NCI-H526 treated with DMSO at 0.1 percent for 48 hours (cell line): ENCODE data around the gene CISD3.
A peak's percentile ranks its signal among the peaks of the same experiment; 100 is the strongest.

Source experiments
- DNase-seq: peaks from one replicate; lab custom pipeline; 2025; lab: John Stamatoyannopoulos, UW

Gene CISD3

GRCh38 chr17:38745545-38745944 is 15.4 kb downstream of the CISD3 start:
- no peak for DNase-seq

- DNase-seq: no peak
Observed at GRCh38 chr17:38746004-38746848, 16.1 kb downstream of the CISD3 start.

GRCh38 chr17:38746849-38747462 is 16.8 kb downstream of the CISD3 start:
- no peak for DNase-seq

GRCh38 chr17:38747463-38748148 is 17.5 kb downstream of the CISD3 start:
- DNase-seq: no peak

GRCh38 chr17:38748149-38748891 is 18.2 kb downstream of the CISD3 start, which contains the start of gene PCGF2:
TSS of gene PCGF2 (minus strand) at chr17:38748336. CDS start at chr17:38740402, 7,934 bp downstream.
- peak; percentile 83 for DNase-seq

GRCh38 chr17:38748892-38749222 is 18.7 kb downstream of the CISD3 start:
- DNase-seq: no peak

GRCh38 chr17:38749223-38750043 is 19.3 kb downstream of the CISD3 start:
- peak; percentile 45 for DNase-seq

- no peak for DNase-seq
Observed at GRCh38 chr17:38750044-38750311, 19.8 kb downstream of the CISD3 start.

- peak; percentile 24 for DNase-seq
Observed at GRCh38 chr17:38750312-38751121, 20.4 kb downstream of the CISD3 start.

GRCh38 chr17:38751144-38751807 is 21.1 kb downstream of the CISD3 start:
- DNase-seq: no peak

GRCh38 chr17:38751808-38752307 is 21.7 kb downstream of the CISD3 start:
- peak; percentile 66 for DNase-seq

GRCh38 chr17:38752308-38753070 is 22.3 kb downstream of the CISD3 start, which contains the start of gene PSMB3:
TSS of gene PSMB3 (plus strand) at chr17:38752741. CDS start at chr17:38752827, 86 bp downstream.
- DNase-seq: peak; percentile 99

GRCh38 chr17:38753071-38753506 is 22.9 kb downstream of the CISD3 start:
- DNase-seq: no peak

- DNase-seq: no peak
Observed at GRCh38 chr17:38761612-38762011, 31.5 kb downstream of the CISD3 start.

GRCh38 chr17:38762231-38762630 is 32.1 kb downstream of the CISD3 start:
- DNase-seq: no peak

- no peak for DNase-seq
Observed at GRCh38 chr17:38766341-38766740, 36.2 kb downstream of the CISD3 start.

GRCh38 chr17:38768417-38768816 is 38.3 kb downstream of the CISD3 start:
- DNase-seq: no peak

GRCh38 chr17:38773258-38773657 is 43.1 kb downstream of the CISD3 start:
- no peak for DNase-seq

- no peak for DNase-seq
Observed at GRCh38 chr17:38777641-38778250, 47.6 kb downstream of the CISD3 start.
